Stimulated activated CD4-positive, alpha-beta T cell treated with anti-CD3 and anti-CD28 coated beads, Interleukin-4, amount 100 ng/mL, for 48 hours (primary cell): ENCODE measurements around the gene PRKCA.
"Not testable (repeated sequence)": the region's sequence is repeated elsewhere in the genome, so short reads cannot be mapped to it uniquely, and the experiment has no call there.

Experiments used
- DNase-seq, 2 donors: peaks; one replicate each; pipeline ENCODE4 v3.0.0-alpha.2; 2020; ENCODE audit warnings: low read depth in 2 of 2

PRKCA gene

GRCh38 chr17:66679631-66680517, 377.5 kb downstream of the PRKCA start:
- no peak for DNase-seq

GRCh38 chr17:66682283-66682682, 379.9 kb downstream of the PRKCA start:
- DNase-seq, result no peak

GRCh38 chr17:66684261-66684660, 381.8 kb downstream of the PRKCA start:
- DNase-seq, result no peak

- DNase-seq, result no peak
These were observed 382.3 kb downstream of the PRKCA start for GRCh38 chr17:66684731-66685130.

- DNase-seq, result no peak
These were observed 384.2 kb downstream of the PRKCA start for GRCh38 chr17:66686601-66687000.

- no peak for DNase-seq
These were observed 385.3 kb downstream of the PRKCA start for GRCh38 chr17:66687570-66688284.

GRCh38 chr17:66689221-66689620, 386.8 kb downstream of the PRKCA start:
- DNase-seq, result no peak

GRCh38 chr17:66690166-66690565, 387.8 kb downstream of the PRKCA start:
- no peak for DNase-seq

GRCh38 chr17:66691644-66692420, 389.4 kb downstream of the PRKCA start:
- DNase-seq, result no peak

GRCh38 chr17:66692421-66692690, 389.9 kb downstream of the PRKCA start:
- DNase-seq, result no peak

GRCh38 chr17:66695098-66695497, 392.7 kb downstream of the PRKCA start:
- DNase-seq, result no peak

GRCh38 chr17:66698270-66698669, 395.9 kb downstream of the PRKCA start:
- no peak for DNase-seq

- DNase-seq, result no peak
These were observed 399.0 kb downstream of the PRKCA start for GRCh38 chr17:66701462-66701861.

- DNase-seq, result no peak
These were observed 399.9 kb downstream of the PRKCA start for GRCh38 chr17:66702106-66702936.

- DNase-seq, result no peak
These were observed 402.6 kb downstream of the PRKCA start for GRCh38 chr17:66704858-66705520.

- DNase-seq, result no peak
These were observed 404.5 kb downstream of the PRKCA start for GRCh38 chr17:66706851-66707450.

- no peak for DNase-seq
These were observed 409.0 kb downstream of the PRKCA start for GRCh38 chr17:66711401-66711800.

GRCh38 chr17:66711881-66712321, 409.5 kb downstream of the PRKCA start:
- no peak for DNase-seq

GRCh38 chr17:66712453-66712852, 410.0 kb downstream of the PRKCA start:
- no peak for DNase-seq

- DNase-seq, result not testable (repeated sequence)
These were observed 410.7 kb downstream of the PRKCA start for GRCh38 chr17:66713021-66713532.
